Measurements from ENCODE around the gene PODXL2. TPM values are rescaled to one million over a fixed set of nuclear protein-coding genes. Genes with fewer than 3 reads are reported as not detected.

Gene PODXL2
- total RNA-seq, 3 donors from 2014 or later: 8.8 to 10.6 (median 8.8) TPM

- no peaks in the 10 kb centered on the region for H3K36me3 ChIP-seq
- H3K9me3 ChIP-seq: no peaks in the 10 kb centered on the region
- intact Hi-C loops (cut with DNase I; ENCODE audit: low total_unique reads): no loop called here
- peak overlapping the region in 1 of 2 donors; percentile 26 for H3K27ac ChIP-seq
- H3K27me3 ChIP-seq: no peaks in the 10 kb centered on the region
- no peaks in the 10 kb centered on the region for H3K4me1 ChIP-seq
- no peak for DNase-seq (ENCODE audit: low spot score in 2 of 2)
- H3K4me3 ChIP-seq: no peak overlapping the region
- TF ChIP-seq CTCF (IDR thresholded peaks at IDR 0.05): no peak
- TF ChIP-seq POLR2AphosphoS5 (IDR thresholded peaks at IDR 0.05): no peak
- TF ChIP-seq POLR2A (IDR thresholded peaks at IDR 0.05): no peak
Observed at GRCh38 chr3:127710155-127710941, 81.4 kb downstream of the PODXL2 start.

- no peak for DNase-seq (ENCODE audit: low spot score in 2 of 2)
- TF ChIP-seq POLR2A (IDR thresholded peaks at IDR 0.05) (no peak), POLR2AphosphoS5 (IDR thresholded peaks at IDR 0.05) (no peak), CTCF (IDR thresholded peaks at IDR 0.05) (no peak)
- Histone ChIP-seq H3K4me1 (no peaks in the 10 kb centered on the region), H3K27ac (no peak overlapping the region), H3K4me3 (no peak overlapping the region), H3K36me3 (no peaks in the 10 kb centered on the region), H3K27me3 (no peaks in the 10 kb centered on the region), H3K9me3 (no peaks in the 10 kb centered on the region)
- intact Hi-C loops (cut with DNase I; ENCODE audit: low total_unique reads): no loop called here
Observed at GRCh38 chr3:127711021-127711695, 82.2 kb downstream of the PODXL2 start.

- no peak for DNase-seq (ENCODE audit: low spot score in 2 of 2)
- Histone ChIP-seq H3K4me3 (no peak overlapping the region), H3K36me3 (no peaks in the 10 kb centered on the region), H3K27ac (peak overlapping the region in 1 of 2 donors; percentile 20), H3K9me3 (no peaks in the 10 kb centered on the region), H3K27me3 (no peaks in the 10 kb centered on the region), H3K4me1 (no peaks in the 10 kb centered on the region)
- intact Hi-C loops (cut with DNase I; ENCODE audit: low total_unique reads): no loop called here
- TF ChIP-seq CTCF (IDR thresholded peaks at IDR 0.05) (no peak), POLR2A (IDR thresholded peaks at IDR 0.05) (no peak), POLR2AphosphoS5 (IDR thresholded peaks at IDR 0.05) (no peak)
Observed at GRCh38 chr3:127711896-127712295, 82.9 kb downstream of the PODXL2 start.

- H3K27ac ChIP-seq: peak overlapping the region in 1 of 2 donors; percentile 20
- H3K27me3 ChIP-seq: no peaks in the 10 kb centered on the region
- H3K36me3 ChIP-seq: no peaks in the 10 kb centered on the region
- no peak overlapping the region for H3K4me3 ChIP-seq
- no peaks in the 10 kb centered on the region for H3K9me3 ChIP-seq
- TF ChIP-seq POLR2AphosphoS5 (IDR thresholded peaks at IDR 0.05) (no peak), POLR2A (IDR thresholded peaks at IDR 0.05) (no peak), CTCF (IDR thresholded peaks at IDR 0.05) (no peak)
- intact Hi-C loops (cut with DNase I; ENCODE audit: low total_unique reads): no loop called here
- DNase-seq (ENCODE audit: low spot score in 2 of 2): no peak
- H3K4me1 ChIP-seq: no peaks in the 10 kb centered on the region
Observed at GRCh38 chr3:127712461-127712860, 83.5 kb downstream of the PODXL2 start.

All from breast epithelium (tissue), 4 donors.